ENCODE data around the gene GPR83.

GPR83 gene

GRCh38 chr11:94338651-94339050 is 62.6 kb downstream of the GPR83 start:
- TF ChIP-seq CREB1 (IDR thresholded peaks at IDR 0.05; ENCODE audit: low read depth) (no peak), TEAD4 (IDR thresholded peaks at IDR 0.05) (no peak), RAD21 (IDR thresholded peaks at IDR 0.05; ENCODE audit: low read depth) (no peak), ZBTB7A (IDR thresholded peaks at IDR 0.05; ENCODE audit: low read depth) (no peak), NFIC (IDR thresholded peaks at IDR 0.05) (no peak), YY1 (IDR thresholded peaks at IDR 0.05; ENCODE audit: low read depth) (no peak), CEBPB (IDR thresholded peaks at IDR 0.05) (no peak), REST (IDR thresholded peaks at IDR 0.05; ENCODE audit: low read depth) (no peak), TCF12 (IDR thresholded peaks at IDR 0.05; ENCODE audit: low read depth) (no peak), USF1 (IDR thresholded peaks at IDR 0.05) (no peak), FOXM1 (IDR thresholded peaks at IDR 0.05; ENCODE audit: borderline replicate concordance, low read depth) (no peak), MAX (IDR thresholded peaks at IDR 0.05) (no peak), EGR1 (IDR thresholded peaks at IDR 0.05) (no peak), EP300 (IDR thresholded peaks at IDR 0.05; ENCODE audit: borderline replicate concordance) (no peak), TAF1 (IDR thresholded peaks at IDR 0.05; ENCODE audit: low read depth) (no peak)

- no peak for TF ChIP-seq YY1 (IDR thresholded peaks at IDR 0.05; ENCODE audit: low read depth)
- TF ChIP-seq TCF12 (IDR thresholded peaks at IDR 0.05; ENCODE audit: low read depth): no peak
- TF ChIP-seq ZBTB7A (IDR thresholded peaks at IDR 0.05; ENCODE audit: low read depth): no peak
- no peak for TF ChIP-seq EGR1 (IDR thresholded peaks at IDR 0.05)
- TF ChIP-seq REST (IDR thresholded peaks at IDR 0.05; ENCODE audit: low read depth): no peak
- TF ChIP-seq RAD21 (IDR thresholded peaks at IDR 0.05; ENCODE audit: low read depth): no peak
These were observed 65.2 kb downstream of the GPR83 start for GRCh38 chr11:94336033-94336432.

- TF ChIP-seq EP300 (IDR thresholded peaks at IDR 0.05; ENCODE audit: borderline replicate concordance): no peak
- no peak for TF ChIP-seq RAD21 (IDR thresholded peaks at IDR 0.05; ENCODE audit: low read depth)
- no peak for TF ChIP-seq YY1 (IDR thresholded peaks at IDR 0.05; ENCODE audit: low read depth)
- no peak for TF ChIP-seq REST (IDR thresholded peaks at IDR 0.05; ENCODE audit: low read depth)
- TF ChIP-seq EGR1 (IDR thresholded peaks at IDR 0.05): no peak
- TF ChIP-seq TCF12 (IDR thresholded peaks at IDR 0.05; ENCODE audit: low read depth): no peak
- no peak for TF ChIP-seq ZBTB7A (IDR thresholded peaks at IDR 0.05; ENCODE audit: low read depth)
- no peak for TF ChIP-seq TEAD4 (IDR thresholded peaks at IDR 0.05)
- TF ChIP-seq CREB1 (IDR thresholded peaks at IDR 0.05; ENCODE audit: low read depth): no peak
- TF ChIP-seq CEBPB (IDR thresholded peaks at IDR 0.05): no peak
- no peak for TF ChIP-seq MAX (IDR thresholded peaks at IDR 0.05)
- TF ChIP-seq NFIC (IDR thresholded peaks at IDR 0.05): no peak
- TF ChIP-seq FOXM1 (IDR thresholded peaks at IDR 0.05; ENCODE audit: borderline replicate concordance, low read depth): no peak
- no peak for TF ChIP-seq TAF1 (IDR thresholded peaks at IDR 0.05; ENCODE audit: low read depth)
- no peak for TF ChIP-seq USF1 (IDR thresholded peaks at IDR 0.05)
These were observed 68.4 kb downstream of the GPR83 start for GRCh38 chr11:94332814-94333213.

- TF ChIP-seq TCF12 (IDR thresholded peaks at IDR 0.05; ENCODE audit: low read depth) (no peak), EP300 (IDR thresholded peaks at IDR 0.05; ENCODE audit: borderline replicate concordance) (no peak), YY1 (IDR thresholded peaks at IDR 0.05; ENCODE audit: low read depth) (no peak), CREB1 (IDR thresholded peaks at IDR 0.05; ENCODE audit: low read depth) (no peak), FOXM1 (IDR thresholded peaks at IDR 0.05; ENCODE audit: borderline replicate concordance, low read depth) (no peak), MAX (IDR thresholded peaks at IDR 0.05) (no peak), TEAD4 (IDR thresholded peaks at IDR 0.05) (no peak), USF1 (IDR thresholded peaks at IDR 0.05) (no peak), NFIC (IDR thresholded peaks at IDR 0.05) (no peak), REST (IDR thresholded peaks at IDR 0.05; ENCODE audit: low read depth) (no peak), RAD21 (IDR thresholded peaks at IDR 0.05; ENCODE audit: low read depth) (no peak), TAF1 (IDR thresholded peaks at IDR 0.05; ENCODE audit: low read depth) (no peak), EGR1 (IDR thresholded peaks at IDR 0.05) (no peak), ZBTB7A (IDR thresholded peaks at IDR 0.05; ENCODE audit: low read depth) (no peak), CEBPB (IDR thresholded peaks at IDR 0.05) (no peak)
These were observed 70.4 kb downstream of the GPR83 start for GRCh38 chr11:94330789-94331188.
